Fibroblast of peridontal ligament (primary cell): ENCODE measurements around the gene STPG1.

ENCODE experiments used
- DNase-seq: peaks from one replicate; pipeline ENCODE4 v3.0.0-alpha.2; 2010; ENCODE audit errors: extremely low read depth

The STPG1 gene

DNA sequence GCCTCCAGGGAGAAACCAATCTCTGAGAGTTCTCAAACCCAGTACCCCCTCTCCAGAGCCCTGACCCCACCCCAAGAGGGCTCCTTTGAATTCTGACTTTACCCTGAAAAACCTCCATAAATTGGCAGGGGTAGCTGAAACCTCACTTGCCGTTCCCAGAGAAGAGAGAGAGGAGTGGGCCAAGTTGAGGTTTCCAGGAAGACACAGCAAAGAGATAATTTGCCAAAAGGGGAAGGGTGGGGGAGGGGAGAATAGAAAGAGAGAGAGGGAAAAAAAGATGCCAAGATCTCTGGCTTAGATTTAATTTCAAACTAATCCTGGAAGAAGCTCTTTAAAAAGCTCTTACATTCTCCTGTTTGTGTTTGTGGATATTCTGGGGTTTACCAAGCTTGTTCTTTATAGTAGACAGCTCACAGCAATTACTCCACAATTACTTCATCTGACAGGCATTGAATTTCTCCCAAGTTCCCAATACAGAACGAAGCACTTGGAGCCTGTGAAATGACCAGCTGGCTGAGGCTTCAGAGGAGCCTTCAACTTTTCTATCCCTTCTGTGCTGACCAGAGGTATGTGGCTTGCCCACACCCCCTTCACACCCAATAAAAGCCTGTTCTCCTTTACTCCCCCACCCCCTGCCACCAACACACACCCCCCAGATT is 95.5 kb downstream of the STPG1 start:
- peak; percentile 43 for DNase-seq

DNA sequence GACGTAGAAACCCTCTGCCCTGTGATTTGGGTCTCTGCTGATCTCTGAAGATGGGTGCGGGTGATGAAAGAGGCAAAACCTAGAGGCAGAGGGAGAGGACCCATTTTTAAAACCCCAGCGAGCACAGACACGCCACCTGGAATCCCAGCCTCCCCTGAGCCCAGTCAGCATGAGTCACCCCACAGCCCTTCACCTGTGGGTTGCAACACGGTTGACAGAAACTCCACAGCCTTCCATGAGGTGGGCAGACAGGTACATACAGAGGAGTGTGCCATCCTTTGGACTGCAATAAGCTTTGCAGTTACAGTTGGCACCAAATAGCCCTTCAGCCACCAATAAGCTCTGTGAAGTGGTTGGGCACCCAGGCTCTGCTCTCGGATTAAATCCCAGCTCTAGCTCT is 96.5 kb downstream of the STPG1 start:
- no peak for DNase-seq

DNA sequence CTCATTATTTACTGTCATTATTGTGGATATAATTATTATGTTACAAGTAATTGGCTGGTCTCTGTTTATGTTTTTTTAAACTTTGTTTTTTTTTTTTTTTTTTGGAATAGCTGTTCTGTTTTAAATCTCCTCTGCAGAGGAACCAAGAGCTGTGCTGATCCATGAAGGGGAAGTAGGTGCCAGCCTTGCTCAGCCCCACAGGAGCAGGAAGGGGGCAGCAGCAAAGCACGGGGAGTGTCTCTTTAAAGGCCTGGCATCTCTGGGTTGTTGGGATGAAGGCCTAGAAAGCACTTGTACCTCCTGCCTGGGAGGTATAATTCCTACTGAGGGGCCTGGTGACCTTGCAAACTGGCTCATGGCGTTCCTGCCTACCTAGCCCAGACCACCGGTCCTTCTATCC is 96.9 kb downstream of the STPG1 start:
- DNase-seq: no peak

GRCh38 chr1:24315391-24315790 is 98.2 kb downstream of the STPG1 start:
- no peak for DNase-seq

GRCh38 chr1:24311741-24312140 is 101.8 kb downstream of the STPG1 start:
- DNase-seq: no peak

DNA sequence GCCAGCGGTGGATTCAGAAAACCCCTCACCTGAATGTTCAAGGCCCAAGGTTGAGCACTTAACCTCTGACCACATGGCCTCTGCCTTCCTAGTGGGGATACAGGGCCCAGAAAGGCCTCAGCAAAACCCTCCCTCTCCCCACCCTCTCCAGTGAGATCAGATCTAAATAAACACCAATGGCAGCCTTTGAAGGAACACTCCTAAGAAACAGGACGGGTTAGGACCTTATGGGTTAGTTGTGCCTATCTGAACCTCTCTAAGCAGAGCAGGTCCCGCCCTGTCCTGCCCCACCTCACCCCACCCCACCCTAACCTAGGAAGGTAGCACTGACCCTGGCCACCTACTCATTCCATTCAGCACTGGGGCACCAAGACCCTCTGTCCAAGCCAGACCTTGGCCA is 102.3 kb downstream of the STPG1 start:
- DNase-seq: no peak

GRCh38 chr1:24309762-24310485 is 103.7 kb downstream of the STPG1 start:
- no peak for DNase-seq

DNA sequence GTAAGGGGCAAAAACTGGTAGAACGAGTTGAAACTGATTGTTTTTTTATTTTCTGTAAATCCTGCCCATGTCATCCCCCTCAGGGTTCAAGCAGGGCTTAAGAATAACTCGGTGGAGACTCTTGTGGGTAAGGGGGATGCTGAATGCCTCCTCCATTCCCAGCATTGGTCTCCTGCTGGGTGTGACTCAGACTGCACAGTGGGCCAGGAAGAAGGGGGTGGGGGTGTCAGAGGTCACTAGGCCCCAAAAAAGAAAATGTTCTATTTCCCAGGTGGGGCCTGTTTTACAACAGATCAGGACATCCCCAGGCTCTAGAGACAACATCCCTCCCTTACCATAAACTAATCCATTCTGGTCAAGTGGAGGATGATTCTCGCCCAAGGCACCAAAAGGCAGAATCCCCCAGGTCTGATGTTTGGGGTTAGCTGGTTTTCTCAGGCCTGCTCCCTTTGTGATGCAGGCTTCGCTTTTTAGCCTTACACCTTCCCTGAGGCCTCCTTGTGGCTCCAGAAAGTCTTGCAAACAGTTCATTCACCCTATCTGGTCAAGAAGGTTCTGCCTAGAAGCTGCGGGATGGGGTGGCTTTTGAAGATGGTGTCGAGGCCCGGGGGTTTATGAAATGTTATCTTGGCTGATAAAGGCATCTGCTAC is 105.1 kb downstream of the STPG1 start:
- peak; percentile 7 for DNase-seq
